Erythroblast (primary cell): ENCODE measurements around the gene MCOLN2.
"Not testable (repeated sequence)": the region's sequence is repeated elsewhere in the genome, so short reads cannot be mapped to it uniquely, and the experiment has no call there.

ENCODE experiments used
- DNase-seq, 2 experiments: peaks; one replicate each; lab custom pipeline; 2025; lab: John Stamatoyannopoulos, UW
- GATA1 ChIP-seq: IDR thresholded peaks from 2 replicates; pipeline ENCODE4 v1.6.1; 2011; ENCODE audit warnings: low read depth, mild to moderate bottlenecking, control low read depth, low read length, moderate library complexity
- POLR2A ChIP-seq: IDR thresholded peaks from 2 replicates; pipeline ENCODE4 v1.6.1; 2011; ENCODE audit warnings: mild to moderate bottlenecking, low read length

The MCOLN2 gene

DNA sequence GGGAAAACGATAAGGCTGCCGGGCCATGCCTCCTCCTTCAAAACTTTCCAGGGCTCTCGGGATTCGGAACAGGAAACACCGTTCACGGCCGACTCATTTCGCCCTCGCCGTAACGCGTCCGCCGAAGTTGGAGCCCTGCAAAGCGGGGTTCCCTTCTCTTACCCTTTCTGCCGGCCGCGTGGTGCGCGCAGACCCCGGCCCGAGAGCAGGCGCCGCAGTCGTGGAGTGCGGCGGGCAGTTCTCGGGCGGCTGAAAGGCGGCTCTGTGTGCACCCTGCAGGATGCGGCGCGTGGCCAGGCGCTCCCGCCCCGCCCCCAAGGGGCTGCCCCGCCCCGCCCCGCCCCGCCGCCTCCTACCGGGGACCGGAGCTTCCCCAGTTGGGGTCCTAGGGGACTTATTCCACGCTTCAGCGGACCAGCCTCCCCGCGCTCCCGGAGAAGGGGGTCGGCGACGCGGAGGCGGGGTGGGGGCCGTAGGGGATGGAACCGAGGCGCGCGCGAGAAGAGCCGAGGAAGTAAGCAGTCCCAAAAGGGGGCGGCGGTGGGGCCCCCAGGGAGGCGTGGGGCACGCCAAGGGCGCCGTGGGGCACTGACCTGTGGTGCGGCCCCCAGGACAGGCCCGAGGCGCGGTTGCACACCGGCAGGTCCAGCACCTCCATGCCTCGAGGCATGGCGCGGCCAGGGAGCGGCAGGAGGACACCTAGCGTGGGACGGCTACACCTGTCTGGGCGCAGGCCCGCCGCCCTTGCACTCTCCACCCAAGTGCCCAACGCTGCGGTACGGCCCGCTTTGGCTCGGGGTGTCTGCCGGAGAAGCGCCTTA, at the start of gene MCOLN2:
TSS of gene MCOLN2 (minus strand) at position 268 of the 821 bp plus-strand sequence. CDS start at position 27, 241 bp downstream.
- peak; percentile 37 to 47 for DNase-seq
- TF ChIP-seq POLR2A (no peak), GATA1 (no peak)

DNA sequence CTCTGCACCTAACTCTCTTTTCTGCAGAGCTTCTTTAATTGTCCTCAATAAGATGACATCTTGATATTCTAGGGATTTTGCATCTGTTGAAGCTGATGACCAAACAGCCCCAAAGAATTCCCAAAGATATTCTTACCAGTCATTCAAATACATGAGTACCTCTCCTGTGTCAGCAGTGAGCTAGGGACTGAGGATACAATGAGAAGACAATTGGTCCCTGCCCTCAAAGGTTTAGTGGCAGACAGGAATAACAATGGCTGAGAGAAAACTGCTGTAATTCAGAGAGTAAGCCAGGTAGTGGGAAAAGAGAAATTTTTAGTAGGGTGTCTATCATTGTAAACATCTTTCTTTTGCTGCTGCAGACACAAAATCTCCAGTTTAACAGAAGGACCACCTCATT, 45.5 kb upstream of the MCOLN2 start:
- TF ChIP-seq GATA1 (no peak), POLR2A (no peak)
- no peak for DNase-seq

DNA sequence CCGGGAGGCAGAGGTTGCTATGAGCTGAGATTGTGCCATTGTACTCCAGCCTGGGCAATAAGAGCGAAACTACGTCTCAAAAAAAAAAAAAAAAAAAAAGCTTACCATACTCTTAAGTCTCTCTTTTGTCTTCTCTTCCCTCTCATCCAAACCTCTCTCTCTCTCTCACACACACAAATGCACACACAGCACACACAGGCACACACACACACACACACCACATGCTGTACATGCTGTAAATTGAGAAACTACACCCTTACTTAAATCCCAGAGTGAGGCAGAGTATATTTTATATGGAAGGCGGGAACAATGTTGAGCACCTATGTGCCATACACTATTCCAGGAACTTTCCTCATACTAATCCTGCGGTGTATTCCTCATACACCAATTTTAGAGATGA, 44.9 kb upstream of the MCOLN2 start:
- no peak for DNase-seq
- TF ChIP-seq GATA1, result no peak
- no peak for TF ChIP-seq POLR2A

DNA sequence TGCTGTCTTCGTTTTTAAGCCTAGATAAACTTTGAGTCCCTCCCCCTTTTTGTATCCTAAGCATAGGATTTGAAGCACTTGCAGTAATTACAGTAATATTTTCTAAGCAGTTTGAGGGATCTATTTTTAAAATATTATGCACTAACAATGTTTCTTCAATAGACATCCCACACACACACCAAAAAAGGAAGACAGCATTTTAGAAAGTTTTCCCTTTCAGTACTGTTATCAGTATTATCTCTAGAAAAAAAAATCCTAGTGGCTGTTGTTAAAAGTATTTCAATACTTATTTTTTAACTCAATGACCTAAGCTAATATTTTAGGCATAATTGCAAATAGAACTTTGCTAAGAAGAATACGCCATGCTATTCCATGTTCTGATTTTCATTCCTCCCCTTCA, 36.3 kb upstream of the MCOLN2 start:
- TF ChIP-seq GATA1 (no peak), POLR2A (no peak)
- DNase-seq, result no peak

DNA sequence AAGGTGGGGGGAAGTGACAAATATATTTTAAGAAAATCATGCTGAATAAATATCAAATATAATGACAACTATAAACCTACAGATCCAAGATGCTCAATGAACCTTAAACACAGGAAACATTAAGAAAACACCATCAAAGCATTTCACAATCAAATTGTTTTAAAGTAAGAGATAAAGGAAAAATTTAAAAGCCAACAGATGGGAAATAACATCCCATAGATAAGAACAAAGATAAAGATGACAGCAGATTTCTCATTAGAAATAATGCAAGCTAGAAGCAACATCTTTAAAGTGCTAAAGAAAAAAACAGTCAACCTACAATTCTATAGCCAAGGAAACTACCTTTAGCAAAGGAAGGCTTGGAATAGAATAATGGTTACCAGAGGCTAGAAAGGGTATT, 33.6 kb upstream of the MCOLN2 start:
- TF ChIP-seq POLR2A (no peak), GATA1 (no peak)
- no peak for DNase-seq

DNA sequence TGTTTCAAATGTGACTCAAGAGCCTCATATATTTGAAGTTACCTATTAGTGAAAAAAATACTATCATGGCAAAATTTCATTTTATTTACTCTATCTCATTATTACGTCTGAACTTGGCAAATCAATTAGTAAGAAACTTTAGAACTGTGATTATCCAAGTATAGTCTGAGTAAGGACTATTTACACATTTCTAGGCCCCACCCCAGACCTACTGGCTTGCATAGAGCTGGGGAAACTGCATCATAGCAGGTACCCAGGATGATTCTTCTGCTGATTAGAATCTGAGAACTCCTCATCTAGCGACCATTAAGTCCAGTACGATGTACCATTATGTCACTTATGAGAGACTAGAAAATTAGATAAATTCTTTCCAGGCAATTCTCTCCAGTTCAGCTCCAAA, 31.2 kb upstream of the MCOLN2 start:
- TF ChIP-seq GATA1, result no peak
- no peak for TF ChIP-seq POLR2A
- DNase-seq, result no peak

DNA sequence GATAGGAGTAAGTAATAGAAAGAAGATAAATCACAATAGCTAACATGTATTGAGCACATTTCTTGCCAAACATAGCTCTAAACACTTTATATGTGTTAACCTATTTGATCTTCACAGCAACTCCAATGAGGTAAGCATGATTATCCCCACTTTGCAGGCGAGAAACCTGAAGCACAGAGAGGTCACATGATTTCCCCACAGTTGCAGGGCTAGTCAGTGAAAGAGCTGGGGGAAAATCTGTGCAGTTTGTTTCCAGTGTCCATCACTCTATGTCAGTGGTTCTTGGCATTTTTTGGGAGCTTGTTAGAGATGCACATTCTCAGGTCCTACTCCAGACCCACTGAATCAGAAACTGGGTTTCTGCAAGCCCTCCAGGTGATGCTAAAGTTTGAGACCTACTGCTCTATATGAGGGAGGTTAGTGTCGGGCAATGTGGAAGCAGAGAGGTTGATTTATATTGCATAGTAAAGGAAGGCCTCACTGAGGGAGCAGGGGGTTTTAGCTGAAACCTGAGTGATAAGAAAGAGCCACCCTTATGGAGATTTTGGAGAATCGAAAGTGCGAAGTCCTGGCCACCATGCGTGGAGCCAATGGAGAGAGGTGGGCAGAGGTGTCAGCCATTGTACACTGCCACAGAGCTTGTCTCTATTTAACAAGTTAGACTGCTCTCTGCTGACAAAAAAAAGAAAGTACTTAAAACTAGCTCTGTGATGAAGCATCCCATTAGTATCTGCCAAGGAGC, 30.5 kb upstream of the MCOLN2 start:
- TF ChIP-seq GATA1 (no peak), POLR2A (no peak)
- no peak for DNase-seq

DNA sequence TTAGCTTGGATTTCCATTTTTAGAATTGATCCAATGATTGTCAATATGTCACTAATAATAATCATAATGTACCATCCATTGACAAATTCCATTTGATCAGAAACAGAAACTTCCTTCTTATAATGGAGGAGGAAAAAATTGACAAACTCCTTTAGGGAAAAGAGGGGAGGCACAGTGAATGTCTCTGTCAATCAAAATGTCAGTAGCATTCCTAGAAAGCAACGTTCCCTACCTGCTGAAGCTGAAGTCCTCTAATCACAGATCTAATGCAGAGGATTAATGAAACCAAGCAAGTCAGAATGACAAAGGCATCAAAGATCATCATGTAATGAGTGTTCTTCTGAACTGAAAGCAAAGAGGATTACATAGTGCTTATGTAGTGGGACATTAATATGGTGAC, 29.0 kb upstream of the MCOLN2 start:
- no peak for TF ChIP-seq POLR2A
- no peak for TF ChIP-seq GATA1
- no peak for DNase-seq

DNA sequence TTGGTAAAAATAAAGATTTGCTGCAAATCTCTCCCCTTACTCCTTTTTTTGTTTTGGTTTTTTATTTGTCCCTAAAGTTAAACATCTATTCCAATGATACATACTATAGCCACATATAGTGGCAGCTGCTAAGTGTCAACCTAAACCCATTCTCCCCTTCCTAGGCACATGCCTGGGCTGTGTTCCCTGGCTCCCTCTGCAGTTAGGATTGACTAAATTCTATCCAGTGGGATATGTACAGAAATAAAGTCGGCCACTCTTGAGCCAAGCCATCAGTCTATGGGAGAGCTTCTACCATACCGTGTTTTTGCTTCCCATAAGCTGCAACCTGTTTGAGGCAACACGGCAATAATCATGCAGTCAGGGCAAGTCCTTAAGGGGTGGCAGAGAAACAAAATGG, 27.8 kb upstream of the MCOLN2 start:
- DNase-seq, result no peak
- TF ChIP-seq GATA1, result no peak
- TF ChIP-seq POLR2A, result no peak

DNA sequence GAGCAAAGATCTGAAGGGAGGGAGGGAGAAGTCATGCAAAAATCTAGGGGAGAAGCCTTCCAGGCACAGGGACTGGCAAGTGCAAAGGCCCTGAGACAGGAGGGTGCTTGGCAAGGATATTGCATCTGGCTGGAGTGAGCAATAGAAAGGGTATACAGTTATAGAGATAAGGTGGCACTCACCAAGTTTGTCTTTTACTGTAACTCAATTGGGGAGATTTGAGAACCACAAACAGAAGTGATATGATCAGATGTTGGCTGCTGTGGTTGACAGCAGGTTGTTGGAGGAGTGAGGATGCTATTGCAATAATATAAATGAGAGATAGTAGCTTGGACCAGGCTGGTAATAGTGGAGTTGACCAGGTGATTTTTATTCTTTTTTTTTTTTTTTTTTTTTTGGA, 25.8 kb upstream of the MCOLN2 start:
- no peak for DNase-seq
- no peak for TF ChIP-seq POLR2A
- no peak for TF ChIP-seq GATA1

DNA sequence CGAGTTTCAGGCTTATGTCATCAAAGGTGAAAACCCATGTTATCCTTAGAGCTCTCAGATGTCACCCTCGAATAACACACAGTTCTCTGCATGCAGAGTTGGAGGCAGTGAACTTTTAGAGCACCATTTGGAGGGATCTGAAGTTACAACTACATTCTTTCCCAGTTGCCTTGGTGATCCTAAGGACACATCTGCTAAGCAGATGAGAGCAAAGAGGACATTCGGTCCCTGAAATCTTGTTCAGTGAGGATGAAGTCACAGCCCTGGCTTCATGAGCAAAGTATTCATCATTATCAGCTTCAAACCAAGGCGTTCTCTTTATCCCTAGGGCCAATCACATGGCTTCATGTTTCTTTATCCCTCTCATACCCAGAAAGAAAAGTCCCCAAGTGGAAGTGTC, 23.1 kb upstream of the MCOLN2 start:
- TF ChIP-seq GATA1 (no peak), POLR2A (no peak)
- no peak for DNase-seq

DNA sequence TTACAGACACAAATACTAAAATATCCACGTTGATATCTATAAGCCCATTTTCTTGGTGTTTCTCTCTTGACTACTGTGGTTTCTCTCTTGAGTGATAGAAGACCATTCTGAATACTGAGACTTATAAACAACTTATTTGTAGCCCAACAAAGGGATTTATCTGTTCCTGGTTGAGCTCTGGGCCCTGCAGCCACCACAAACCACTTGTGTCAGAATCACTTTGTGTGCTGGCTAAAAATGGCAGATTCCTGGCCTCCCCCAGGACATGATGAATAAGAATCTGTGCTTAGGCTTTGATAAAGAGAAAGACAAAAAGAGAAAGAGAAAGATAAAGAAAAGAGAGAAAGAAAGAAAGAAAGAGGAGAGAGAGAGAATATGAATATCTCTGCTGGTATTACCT, 18.9 kb upstream of the MCOLN2 start:
- DNase-seq, result no peak
- TF ChIP-seq POLR2A (no peak), GATA1 (no peak)

DNA sequence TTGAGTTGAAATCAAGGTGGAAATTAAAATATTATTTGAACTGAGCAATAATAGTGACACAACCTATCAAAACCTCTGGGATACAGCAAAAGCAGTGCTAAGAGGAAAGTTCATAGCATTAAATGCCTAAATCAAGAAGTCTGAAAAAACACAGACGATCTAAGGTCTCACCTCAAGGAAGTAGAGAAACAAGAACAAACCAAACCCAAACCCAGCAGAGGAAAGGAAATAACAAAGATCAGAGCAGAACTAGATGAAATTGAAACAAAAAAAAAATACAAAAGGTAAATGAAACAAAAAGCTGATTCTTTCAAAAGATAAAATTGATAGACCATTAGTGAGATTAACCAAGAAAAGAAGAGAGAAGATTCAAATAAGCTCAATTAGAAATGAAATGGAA, 8.7 kb upstream of the MCOLN2 start:
- not testable (repeated sequence) for DNase-seq

DNA sequence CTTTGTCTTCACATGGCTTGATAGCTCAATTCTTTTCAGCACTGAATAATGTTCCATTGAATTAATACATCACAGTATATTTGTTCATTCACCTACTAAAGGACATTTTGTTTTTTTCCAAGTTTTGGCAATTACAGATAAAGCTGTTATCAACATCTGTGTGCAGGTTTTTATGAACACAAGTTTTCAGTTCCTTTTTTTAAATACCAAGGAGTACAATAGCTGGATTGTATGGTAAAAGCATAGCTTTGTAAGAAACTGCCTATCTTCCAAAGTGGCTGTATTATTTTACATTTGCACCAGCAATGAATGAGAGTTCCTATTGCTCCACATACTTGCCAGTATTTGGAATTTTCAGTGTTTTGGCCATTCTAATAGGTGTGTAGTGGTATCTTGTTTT, 4.8 kb upstream of the MCOLN2 start:
- TF ChIP-seq GATA1 (no peak), POLR2A (no peak)
- DNase-seq, result no peak

DNA sequence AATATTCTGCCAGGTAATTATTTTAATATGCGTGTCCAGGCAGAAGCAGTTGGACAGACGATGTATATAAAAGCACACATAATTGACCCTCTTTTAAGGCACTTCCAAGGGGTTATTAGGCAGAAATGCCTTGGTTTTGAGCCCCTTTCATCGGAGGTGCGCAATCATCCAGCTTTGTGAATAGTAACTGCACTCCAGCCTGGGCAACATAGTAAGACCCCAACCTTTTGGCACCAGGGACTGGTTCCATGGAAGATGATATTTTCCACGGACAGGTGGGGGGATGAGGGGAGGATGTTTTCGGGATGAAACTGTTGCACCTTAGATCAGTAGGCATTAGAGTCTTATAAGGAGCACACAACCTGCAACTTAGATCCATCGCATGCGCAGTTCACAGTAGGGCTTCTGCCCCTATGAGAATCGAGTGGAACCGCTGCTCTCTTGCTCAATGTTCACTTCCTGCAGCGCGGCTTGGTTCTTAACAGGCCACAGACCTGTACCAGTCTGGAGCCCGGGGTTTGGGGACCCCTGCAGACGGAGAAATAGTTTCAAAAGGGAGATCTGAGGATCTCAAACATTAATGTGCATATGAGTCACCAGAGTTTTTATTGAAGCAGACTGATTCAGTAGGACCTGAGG, 1.8 kb upstream of the MCOLN2 start:
- no peak for DNase-seq
- TF ChIP-seq GATA1, result no peak
- TF ChIP-seq POLR2A, result no peak
